Stimulated activated CD8-positive, alpha-beta memory T cell treated with anti-CD3 and anti-CD28 coated beads, Interleukin-4, amount 100 ng/mL, for 24 hours (primary cell): Measurements from ENCODE around the gene TOLLIP.
"Not testable (repeated sequence)": the region's sequence is repeated elsewhere in the genome, so short reads cannot be mapped to it uniquely, and the experiment has no call there.

Source experiments
- DNase-seq: peaks from one replicate; pipeline ENCODE4 v3.0.0-alpha.2; 2020; ENCODE audit warnings: low read depth

The TOLLIP gene

DNA sequence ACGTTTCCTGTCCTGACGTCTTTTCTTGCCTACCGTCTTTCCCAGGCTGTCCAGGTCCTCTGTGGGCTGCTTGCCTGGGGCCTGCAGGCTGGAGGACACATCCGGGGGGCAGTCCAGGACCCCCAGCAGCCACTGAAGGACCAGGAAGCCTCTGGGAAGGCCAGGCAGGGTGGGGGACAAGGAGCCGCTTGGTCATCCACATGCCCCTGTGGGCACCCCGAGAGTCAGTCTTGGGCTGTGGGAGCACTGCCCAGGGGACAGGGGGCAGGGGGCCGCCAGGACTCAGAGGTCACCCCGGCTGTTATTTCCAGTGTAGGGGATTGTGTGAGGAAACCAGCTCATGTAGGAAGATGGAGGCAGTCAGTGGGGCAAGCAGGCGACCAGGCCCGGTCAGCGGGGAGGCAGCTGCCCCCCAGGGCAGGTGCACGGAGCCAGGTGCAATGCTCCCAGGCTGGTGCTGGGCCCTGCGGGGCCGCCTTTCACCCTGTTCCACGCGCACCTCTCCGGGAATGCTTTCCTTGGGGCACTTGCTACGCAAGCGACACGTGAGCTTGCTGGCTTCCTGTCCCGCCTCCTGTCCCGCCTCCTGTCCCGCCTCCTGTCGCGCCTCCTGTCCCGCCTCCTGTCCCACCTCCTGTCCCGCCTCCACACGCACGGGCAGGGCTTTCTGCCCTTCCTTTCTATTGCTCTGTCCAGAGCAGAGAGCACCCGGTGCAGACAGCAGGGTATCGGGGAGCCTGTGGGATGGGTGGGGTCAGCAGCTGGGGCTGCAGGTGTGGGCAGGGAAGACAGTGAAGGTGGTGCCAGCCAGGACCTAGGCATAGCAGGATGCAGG, 47.0 kb downstream of the TOLLIP start:
- peak; percentile 77 for DNase-seq

DNA sequence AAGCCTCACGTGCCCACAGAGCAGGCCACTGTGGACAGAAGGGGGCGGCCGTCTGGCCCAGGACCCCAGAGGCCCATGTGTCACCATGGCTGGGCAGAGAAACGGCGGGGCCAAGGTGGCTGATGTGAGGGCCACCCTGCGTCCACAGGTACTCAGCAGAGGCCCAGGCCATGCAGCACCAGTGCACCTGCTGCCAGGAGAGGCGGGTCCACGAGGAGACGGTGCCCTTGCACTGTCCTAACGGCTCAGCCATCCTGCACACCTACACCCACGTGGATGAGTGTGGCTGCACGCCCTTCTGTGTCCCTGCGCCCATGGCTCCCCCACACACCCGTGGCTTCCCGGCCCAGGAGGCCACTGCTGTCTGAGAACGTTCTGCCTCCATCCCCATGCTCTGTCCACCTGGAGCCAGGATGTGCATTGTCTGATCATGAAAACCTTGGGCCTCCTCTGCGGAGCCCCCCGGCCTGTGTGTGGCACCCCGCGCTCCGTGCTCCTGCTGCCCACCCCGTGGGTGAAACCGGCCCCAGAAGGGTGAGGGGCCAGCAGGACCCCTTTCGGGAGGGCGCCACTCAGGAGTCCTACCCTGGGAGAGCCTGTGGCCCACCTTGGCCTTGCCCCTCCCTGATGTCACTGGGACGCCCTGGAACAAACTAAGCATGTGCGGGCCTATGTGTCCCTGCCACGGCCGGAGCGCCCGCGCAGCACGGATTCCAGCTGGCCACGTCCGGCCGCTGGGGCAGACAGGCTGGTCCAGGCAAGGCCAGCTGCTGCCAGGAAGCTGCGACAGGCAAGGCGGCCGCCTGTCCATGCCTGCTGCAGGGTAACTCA, 48.0 kb downstream of the TOLLIP start:
- DNase-seq: no peak

DNA sequence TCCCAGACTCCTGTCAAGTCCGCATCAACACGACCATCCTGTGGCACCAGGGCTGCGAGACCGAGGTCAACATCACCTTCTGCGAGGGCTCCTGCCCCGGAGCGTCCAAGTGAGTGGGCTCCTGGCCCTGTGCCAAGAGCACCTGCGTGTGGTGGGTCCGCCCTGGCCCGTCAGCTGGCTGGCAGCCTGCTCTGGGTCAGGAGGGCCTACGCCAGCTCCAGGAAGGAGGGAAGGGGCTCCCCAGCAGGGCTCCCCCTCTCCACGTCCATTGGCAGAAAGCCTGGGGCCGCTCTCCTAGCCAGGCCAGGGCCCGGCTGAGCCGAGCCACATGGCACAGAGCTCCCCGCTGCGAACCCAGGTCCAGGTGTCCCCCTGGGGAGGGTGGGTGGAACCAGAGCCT, 48.8 kb downstream of the TOLLIP start:
- no peak for DNase-seq

DNA sequence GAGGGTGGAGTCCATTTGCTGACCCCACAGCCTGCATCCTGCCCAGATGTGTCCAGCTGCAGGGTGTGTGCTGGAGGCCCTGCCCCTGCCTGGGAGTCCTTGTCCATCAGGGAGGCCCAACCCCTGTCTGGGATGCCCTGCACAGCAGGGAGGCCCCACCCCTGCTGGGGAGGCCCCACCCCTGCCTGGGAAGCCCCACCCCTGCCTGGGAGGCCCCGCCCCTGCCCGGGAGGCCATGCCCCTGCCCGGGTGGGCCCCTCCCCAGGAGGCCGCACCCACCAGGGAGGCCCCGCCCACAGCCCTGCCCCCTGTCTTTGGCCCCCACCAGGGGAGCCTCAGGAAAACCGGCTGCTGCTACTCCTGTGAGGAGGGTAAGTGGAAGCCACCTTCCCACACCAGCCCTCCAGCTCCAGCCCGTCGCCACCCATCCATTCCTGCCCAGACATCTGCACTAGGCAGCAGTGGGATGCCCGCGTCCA, 49.4 kb downstream of the TOLLIP start:
- peak; percentile 23 for DNase-seq

DNA sequence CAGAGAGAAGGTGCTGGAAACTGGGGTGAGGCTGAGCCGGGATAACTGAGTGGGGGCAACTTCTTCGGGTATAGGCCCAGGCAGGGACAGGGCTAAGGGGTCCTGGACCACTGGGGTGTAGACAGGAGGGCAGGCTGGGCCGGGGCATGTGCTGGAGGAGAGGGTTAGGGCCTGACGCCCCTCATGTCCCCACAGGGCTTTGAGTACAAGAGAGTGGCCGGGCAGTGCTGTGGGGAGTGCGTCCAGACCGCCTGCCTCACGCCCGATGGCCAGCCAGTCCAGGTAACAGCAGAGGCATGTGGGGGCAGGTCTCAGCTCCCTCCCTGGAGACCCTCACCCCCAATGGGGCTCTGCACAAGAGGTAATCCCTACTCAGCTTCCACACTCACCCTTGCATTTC, 49.9 kb downstream of the TOLLIP start:
- no peak for DNase-seq

DNA sequence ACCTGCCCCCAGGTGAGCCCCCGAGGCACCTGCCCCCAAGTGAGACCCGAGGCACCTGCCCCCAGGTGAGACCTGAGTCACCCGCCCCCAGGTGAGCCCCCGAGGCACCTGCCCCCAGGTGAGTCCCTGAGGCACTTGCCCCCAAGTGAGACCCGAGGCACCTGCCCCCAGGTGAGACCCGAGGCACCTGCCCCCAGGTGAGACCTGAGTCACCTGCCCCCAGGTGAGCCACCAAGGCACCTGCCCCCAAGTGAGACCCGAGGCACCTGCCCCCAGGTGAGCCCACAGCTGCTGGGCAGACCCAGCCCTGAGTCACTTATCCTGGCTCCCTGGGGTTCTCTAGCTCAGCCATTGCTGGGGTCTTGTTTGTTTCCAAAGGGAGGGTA, 50.4 kb downstream of the TOLLIP start:
- DNase-seq: no peak

DNA sequence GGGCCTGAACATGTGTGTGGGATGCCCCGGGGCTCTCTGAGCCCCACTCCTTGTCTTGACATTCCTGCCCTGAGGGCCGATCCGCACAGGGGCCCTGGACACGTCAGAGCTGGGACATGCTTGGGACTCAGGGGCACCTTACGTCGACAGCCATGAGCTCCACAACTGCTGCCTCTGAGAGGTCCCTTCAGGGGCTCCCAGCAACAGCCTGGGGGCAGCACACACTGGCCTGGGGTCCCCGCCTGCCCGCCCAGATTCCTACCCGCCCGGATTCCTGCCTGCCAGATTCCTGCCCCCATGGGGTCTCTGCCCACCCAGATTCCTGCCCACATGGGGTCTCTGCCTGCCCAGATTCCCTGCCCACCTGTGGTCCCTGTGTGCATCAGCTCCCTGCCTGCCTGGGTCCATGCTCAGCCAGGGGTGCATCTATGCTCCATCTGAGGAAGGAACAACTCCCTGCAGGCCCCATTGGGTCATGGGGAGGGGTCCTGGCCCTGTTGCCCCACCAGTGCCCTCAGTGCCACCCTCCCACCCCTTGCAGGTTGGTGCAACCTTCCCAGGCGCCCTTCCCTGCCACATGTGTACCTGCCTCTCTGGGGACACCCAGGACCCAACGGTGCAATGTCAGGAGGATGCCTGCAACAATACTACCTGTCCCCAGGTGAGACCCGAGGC, 50.9 kb downstream of the TOLLIP start:
- DNase-seq: no peak

DNA sequence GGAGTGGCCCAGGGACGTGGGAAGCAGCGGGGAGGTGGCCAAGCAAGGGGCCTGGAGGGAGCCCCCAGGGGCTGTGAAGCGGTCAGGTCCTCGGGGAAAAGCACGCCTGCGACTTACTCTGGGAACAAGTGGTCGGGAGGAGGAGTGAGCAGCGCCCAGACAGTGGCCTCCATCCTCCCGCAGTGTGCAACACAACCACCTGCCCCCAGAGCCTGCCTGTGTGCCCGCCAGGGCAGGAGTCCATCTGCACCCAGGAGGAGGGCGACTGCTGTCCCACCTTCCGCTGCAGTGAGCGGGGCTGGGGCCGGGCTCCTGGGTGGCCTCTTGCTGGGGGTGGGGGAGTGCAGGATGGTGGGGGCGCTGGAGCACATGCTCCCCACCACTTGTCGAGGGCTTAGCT, 51.5 kb downstream of the TOLLIP start:
- DNase-seq: no peak

DNA sequence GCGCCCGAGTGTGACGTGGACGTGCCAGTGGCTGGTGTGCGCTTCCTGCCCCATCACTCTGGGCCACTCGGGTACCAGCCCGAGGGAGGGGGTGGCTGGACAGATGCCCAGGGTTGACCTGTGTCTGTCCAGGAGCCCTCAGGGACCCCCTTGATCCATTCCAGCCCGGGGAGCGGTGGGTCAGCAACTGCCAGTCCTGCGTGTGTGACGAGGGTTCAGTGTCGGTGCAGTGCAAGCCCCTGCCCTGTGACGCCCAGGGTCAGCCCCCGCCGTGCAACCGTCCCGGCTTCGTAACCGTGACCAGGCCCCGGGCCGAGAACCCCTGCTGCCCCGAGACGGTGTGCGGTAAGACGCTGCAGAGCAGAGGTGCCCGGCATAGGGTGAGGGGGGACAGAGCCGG, 52.1 kb downstream of the TOLLIP start:
- DNase-seq: no peak

DNA sequence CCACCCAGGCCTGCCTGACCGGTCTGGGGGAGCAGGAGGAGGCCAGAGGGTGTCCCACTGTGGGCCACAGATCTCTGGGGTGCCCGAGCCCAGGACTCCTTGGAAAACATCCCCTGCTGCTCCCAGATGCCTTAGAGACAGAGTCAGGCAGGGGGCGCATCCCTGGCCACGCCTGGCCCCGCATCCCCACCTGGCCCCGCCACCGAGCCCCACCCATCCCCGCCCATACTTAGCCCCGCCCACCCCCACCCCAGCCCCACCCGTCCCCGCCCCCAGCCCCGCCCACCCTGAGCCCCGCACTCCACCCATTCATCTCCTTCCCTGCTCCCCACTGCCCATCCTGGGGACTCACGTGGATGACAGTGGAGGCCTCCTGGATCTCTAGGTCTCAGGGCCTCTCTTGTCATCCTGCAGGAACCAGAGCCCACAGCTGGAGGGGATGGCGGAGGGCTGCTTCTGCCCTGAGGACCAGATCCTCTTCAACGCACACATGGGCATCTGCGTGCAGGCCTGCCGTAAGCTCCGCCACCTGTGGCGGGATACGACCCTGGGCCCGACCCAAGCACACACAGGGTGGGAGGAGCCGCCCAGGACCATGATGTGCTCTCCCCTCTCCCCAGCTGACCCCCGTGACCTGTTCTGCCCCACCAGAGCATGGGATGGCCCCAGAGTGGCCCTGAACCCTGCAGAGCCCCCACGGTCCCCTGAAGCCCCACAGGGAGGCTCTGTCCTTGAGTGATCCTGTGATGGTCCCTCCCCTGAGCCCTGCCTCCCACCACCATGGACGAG, 53.0 kb downstream of the TOLLIP start:
- DNase-seq: no peak

DNA sequence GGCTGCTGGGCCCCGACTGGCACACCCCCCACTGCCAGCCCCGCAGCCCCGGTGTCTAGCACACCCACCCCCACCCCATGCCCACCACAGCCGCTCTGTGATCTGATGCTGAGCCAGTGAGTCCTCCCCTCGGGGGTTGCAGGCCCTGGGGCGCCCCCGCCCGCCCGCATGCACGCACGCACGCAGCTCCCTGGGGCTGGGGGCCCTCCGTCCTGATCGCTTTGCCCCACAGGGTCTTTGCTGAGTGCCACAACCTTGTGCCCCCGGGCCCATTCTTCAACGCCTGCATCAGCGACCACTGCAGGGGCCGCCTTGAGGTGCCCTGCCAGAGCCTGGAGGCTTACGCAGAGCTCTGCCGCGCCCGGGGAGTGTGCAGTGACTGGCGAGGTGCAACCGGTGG, 54.3 kb downstream of the TOLLIP start:
- DNase-seq: no peak

DNA sequence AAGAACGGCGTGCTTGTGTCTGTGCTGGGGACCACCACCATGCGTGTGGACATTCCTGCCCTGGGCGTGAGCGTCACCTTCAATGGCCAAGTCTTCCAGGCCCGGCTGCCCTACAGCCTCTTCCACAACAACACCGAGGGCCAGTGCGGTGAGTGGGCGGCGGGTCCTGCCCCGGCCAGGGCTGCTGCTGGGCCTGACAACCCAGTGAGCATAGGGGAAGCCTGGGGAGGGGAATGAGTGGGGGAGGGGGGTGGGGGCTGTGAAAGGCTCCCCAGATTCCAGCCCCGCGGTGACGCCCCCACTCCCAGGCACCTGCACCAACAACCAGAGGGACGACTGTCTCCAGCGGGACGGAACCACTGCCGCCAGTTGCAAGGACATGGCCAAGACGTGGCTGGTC, 54.7 kb downstream of the TOLLIP start:
- DNase-seq: no peak

DNA sequence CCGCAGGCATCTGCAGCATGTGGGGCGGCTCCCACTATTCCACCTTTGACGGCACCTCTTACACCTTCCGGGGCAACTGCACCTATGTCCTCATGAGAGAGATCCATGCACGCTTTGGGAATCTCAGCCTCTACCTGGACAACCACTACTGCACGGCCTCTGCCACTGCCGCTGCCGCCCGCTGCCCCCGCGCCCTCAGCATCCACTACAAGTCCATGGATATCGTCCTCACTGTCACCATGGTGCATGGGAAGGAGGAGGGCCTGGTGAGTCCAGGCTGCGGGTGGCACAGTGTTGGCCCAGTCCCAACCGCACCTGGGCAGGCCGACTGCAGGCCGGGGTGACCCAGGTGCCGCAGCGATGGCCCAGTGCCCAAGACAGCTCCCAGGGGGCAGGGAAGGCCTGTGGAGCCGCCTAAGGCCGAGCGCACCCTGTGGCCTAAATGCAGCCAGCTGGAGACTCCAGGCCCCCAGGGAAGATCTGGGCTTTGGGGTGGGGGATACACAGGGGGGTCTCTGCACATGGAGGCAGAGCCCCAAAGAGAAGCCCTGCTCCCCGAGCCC, 55.3 kb downstream of the TOLLIP start:
- DNase-seq: no peak

DNA sequence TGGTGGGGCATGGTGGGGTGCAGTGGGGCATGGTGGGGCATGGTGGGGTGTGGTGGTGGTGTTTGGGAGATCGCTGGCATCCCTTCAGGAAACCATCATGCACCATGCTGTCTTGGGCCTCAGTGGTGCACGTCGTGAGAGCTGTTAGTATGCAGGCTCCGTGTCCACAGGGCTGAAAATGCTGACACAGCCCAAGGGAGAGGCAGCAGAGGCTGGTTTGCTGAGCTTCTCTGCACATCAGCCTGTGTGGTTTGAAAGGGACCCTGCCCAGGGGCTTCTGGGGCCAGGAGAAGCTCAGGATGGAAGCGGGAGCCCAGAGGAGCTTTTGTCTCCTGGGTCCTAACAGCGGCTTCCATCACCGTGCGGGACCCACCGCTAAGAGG, 56.3 kb downstream of the TOLLIP start:
- no peak for DNase-seq

DNA sequence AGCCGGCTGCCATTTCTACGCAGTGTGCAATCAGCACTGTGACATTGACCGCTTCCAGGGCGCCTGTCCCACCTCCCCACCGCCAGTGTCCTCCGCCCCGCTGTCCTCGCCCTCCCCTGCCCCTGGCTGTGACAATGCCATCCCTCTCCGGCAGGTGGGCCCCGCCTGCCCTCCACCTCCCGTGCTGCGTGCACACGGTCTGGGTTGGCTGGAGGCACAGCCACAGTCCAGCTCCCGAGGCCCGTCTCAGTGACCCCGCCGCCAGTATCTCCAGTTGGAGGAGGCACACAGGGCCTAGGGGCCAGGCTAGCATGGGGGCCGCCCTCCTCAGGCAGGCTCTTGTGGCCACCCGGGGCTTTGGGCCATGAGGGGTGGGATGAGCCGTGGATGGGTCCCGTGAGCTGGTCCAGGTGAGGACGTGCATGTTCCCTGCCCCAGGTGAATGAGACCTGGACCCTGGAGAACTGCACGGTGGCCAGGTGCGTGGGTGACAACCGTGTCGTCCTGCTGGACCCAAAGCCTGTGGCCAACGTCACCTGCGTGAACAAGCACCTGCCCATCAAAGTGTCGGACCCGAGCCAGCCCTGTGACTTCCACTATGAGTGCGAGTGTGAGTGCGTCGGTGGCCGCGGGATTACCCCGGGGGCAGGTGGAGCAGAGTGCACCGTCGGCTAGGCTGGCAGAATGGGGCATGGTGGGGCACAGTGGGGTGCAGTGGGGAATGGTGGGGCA, 56.9 kb downstream of the TOLLIP start:
- no peak for DNase-seq

DNA sequence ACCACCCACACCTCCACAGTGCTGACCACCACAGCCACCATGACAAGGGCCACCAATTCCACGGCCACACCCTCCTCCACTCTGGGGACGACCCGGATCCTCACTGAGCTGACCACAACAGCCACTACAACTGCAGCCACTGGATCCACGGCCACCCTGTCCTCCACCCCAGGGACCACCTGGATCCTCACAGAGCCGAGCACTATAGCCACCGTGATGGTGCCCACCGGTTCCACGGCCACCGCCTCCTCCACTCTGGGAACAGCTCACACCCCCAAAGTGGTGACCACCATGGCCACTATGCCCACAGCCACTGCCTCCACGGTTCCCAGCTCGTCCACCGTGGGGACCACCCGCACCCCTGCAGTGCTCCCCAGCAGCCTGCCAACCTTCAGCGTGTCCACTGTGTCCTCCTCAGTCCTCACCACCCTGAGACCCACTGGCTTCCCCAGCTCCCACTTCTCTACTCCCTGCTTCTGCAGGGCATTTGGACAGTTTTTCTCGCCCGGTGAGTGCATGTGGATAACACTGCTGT, 58.1 kb downstream of the TOLLIP start:
- DNase-seq: no peak

DNA sequence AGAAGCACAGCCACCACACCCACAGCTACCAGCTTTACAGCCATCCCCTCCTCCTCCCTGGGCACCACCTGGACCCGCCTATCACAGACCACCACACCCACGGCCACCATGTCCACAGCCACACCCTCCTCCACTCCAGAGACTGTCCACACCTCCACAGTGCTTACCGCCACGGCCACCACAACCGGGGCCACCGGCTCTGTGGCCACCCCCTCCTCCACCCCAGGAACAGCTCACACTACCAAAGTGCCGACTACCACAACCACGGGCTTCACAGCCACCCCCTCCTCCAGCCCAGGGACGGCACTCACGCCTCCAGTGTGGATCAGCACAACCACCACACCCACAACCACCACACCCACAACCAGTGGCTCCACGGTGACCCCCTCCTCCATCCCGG, 59.0 kb downstream of the TOLLIP start:
- not testable (repeated sequence) for DNase-seq

DNA sequence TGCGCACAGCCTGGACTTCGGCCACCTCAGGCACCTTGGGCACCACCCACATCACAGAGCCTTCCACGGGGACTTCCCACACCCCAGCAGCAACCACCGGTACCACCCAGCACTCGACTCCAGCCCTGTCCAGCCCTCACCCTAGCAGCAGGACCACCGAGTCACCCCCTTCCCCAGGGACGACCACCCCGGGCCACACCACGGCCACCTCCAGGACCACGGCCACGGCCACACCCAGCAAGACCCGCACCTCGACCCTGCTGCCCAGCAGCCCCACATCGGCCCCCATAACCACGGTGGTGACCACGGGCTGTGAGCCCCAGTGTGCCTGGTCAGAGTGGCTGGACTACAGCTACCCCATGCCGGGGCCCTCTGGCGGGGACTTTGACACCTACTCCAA, 60.5 kb downstream of the TOLLIP start:
- DNase-seq: not testable (repeated sequence)

DNA sequence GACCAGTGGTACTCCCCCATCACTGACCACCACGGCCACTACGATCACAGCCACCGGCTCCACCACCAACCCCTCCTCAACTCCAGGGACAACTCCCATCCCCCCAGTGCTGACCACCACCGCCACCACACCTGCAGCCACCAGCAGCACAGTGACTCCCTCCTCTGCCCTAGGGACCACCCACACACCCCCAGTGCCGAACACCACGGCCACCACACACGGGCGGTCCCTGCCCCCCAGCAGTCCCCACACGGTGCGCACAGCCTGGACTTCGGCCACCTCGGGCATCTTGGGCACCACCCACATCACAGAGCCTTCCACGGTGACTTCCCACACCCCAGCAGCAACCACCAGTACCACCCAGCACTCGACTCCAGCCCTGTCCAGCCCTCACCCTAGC, 62.4 kb downstream of the TOLLIP start:
- DNase-seq: not testable (repeated sequence)

DNA sequence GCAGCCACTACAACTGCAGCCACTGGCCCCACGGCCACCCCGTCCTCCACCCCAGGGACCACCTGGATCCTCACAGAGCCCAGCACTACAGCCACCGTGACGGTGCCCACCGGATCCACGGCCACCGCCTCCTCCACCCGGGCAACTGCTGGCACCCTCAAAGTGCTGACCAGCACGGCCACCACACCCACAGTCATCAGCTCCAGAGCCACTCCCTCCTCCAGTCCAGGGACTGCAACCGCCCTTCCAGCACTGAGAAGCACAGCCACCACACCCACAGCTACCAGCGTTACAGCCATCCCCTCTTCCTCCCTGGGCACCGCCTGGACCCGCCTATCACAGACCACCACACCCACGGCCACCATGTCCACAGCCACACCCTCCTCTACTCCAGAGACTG, 63.1 kb downstream of the TOLLIP start:
- not testable (repeated sequence) for DNase-seq

DNA sequence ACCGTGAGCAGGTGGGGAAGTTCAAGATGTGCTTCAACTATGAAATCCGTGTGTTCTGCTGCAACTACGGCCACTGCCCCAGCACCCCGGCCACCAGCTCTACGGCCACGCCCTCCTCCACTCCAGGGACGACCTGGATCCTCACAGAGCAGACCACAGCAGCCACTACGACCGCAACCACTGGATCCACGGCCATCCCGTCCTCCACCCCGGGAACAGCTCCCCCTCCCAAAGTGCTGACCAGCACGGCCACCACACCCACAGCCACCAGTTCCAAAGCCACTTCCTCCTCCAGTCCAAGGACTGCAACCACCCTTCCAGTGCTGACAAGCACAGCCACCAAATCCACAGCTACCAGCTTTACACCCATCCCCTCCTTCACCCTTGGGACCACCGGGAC, 63.7 kb downstream of the TOLLIP start:
- DNase-seq: not testable (repeated sequence)
